ENCODE data around the gene PDLIM3.

DNA sequence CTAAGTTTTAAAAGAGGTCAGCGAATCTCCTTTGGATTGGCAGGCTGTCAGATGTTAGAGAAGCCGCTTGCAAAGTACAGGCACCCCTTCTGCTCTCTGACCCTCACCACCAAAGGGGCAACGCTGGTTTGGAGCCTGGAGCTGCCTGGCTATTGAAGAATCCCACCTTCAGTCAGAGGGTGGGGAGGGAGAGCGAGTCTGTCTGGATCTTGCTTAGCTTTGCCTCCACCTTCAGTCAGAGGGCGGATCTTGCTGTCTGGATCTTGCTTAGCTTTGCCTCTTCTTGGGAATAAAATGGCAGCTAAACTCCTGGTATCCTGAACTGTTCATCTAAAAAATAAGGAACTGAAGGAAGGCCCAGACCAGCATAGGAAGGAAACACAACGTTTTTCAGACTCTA lies 71.1 kb downstream of the PDLIM3 start:
- TF ChIP-seq, protein P1, sequence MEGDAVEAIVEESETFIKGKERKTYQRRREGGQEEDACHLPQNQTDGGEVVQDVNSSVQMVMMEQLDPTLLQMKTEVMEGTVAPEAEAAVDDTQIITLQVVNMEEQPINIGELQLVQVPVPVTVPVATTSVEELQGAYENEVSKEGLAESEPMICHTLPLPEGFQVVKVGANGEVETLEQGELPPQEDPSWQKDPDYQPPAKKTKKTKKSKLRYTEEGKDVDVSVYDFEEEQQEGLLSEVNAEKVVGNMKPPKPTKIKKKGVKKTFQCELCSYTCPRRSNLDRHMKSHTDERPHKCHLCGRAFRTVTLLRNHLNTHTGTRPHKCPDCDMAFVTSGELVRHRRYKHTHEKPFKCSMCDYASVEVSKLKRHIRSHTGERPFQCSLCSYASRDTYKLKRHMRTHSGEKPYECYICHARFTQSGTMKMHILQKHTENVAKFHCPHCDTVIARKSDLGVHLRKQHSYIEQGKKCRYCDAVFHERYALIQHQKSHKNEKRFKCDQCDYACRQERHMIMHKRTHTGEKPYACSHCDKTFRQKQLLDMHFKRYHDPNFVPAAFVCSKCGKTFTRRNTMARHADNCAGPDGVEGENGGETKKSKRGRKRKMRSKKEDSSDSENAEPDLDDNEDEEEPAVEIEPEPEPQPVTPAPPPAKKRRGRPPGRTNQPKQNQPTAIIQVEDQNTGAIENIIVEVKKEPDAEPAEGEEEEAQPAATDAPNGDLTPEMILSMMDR (IDR thresholded peaks at IDR 0.05), result no peak
- no peak for TF ChIP-seq POLR2A (IDR thresholded peaks at IDR 0.05)

Data from testis (tissue), 2 donors.